ENCODE results near the gene TMPRSS9.

- TF ChIP-seq CTCF (IDR thresholded peaks at IDR 0.05) = no peak
- TF ChIP-seq POLR2A (IDR thresholded peaks at IDR 0.05) = no peak
These were observed 59.7 kb downstream of the TMPRSS9 start for GRCh38 chr19:2419754-2420153.

Measured in ovary (tissue), 3 donors.